Inflammatory macrophage treated with lipopolysaccharide for 1 hour (primary cell): ENCODE results near the gene CDC42EP2.

Experiments
- DNase-seq, 2 donors: peaks; one replicate each; pipeline ENCODE4 v3.0.0-alpha.2; 2020 to 2022

The CDC42EP2 gene

GRCh38 chr11:65314501-65315203 lies at the start of gene CDC42EP2:
Gene CDC42EP2 (plus strand): TSS chr11:65314866. CDS start chr11:65320899, 6,033 bp downstream.
- peak; percentile 83 to 90 for DNase-seq

GRCh38 chr11:65266210-65266609 lies 48.5 kb upstream of the CDC42EP2 start:
- no peak for DNase-seq

GRCh38 chr11:65274735-65275682 lies 39.7 kb upstream of the CDC42EP2 start:
- DNase-seq, result peak; percentile 44 to 80

GRCh38 chr11:65275906-65276305 lies 38.8 kb upstream of the CDC42EP2 start:
- no peak for DNase-seq

GRCh38 chr11:65277631-65278277 lies 36.9 kb upstream of the CDC42EP2 start:
- DNase-seq, result no peak

GRCh38 chr11:65278356-65278755 lies 36.3 kb upstream of the CDC42EP2 start:
- DNase-seq, result no peak

GRCh38 chr11:65279279-65279678 lies 35.4 kb upstream of the CDC42EP2 start:
- no peak for DNase-seq

- DNase-seq, result peak; percentile 58 to 89
Observed at GRCh38 chr11:65279741-65280440, 34.8 kb upstream of the CDC42EP2 start.

GRCh38 chr11:65280646-65281045 lies 34.0 kb upstream of the CDC42EP2 start:
- DNase-seq, result no peak

- no peak for DNase-seq
Observed at GRCh38 chr11:65286686-65287085, 28.0 kb upstream of the CDC42EP2 start.

GRCh38 chr11:65287601-65288000 lies 27.1 kb upstream of the CDC42EP2 start:
- DNase-seq, result no peak

GRCh38 chr11:65288706-65289536 lies 25.7 kb upstream of the CDC42EP2 start:
- DNase-seq, result no peak

- peak; percentile 97 to 100 for DNase-seq
Observed at GRCh38 chr11:65290448-65291165, 24.1 kb upstream of the CDC42EP2 start.

GRCh38 chr11:65291613-65292012 lies 23.1 kb upstream of the CDC42EP2 start:
- DNase-seq, result no peak

GRCh38 chr11:65292890-65293289 lies 21.8 kb upstream of the CDC42EP2 start:
- peak; percentile 24 to 31 for DNase-seq

GRCh38 chr11:65293909-65294381 lies 20.7 kb upstream of the CDC42EP2 start:
- no peak for DNase-seq

GRCh38 chr11:65295001-65295400 lies 19.7 kb upstream of the CDC42EP2 start:
- no peak for DNase-seq

- DNase-seq, result no peak
Observed at GRCh38 chr11:65295571-65296341, 18.9 kb upstream of the CDC42EP2 start.

GRCh38 chr11:65297026-65297672 lies 17.5 kb upstream of the CDC42EP2 start:
- DNase-seq, result no peak

- no peak for DNase-seq
Observed at GRCh38 chr11:65298131-65298535, 16.5 kb upstream of the CDC42EP2 start.
